Measurements from ENCODE around the gene ST14. TPM values are rescaled to one million over a fixed set of nuclear protein-coding genes. Genes with fewer than 3 reads are reported as not detected.

ST14 gene
- total RNA-seq, 1 experiment from 2014 or later, result 141 TPM

- no peaks in the 10 kb centered on the region for H3K79me2 ChIP-seq (ENCODE audit: low read depth)
- no peak overlapping the region for H2AFZ ChIP-seq
- no peak for DNase-seq
- peaks cover 4% of the 10 kb centered on the region for H4K20me1 ChIP-seq (ENCODE audit: insufficient read depth)
- no peaks in the 10 kb centered on the region for H3K9me3 ChIP-seq (ENCODE audit: insufficient read depth, low read depth)
- H3K27ac ChIP-seq, result no peak overlapping the region
- no peaks in the 10 kb centered on the region for H3K36me3 ChIP-seq (ENCODE audit: low read depth)
- peaks cover 3% of the 10 kb centered on the region; the same call in 1 of the 2 replicates for H3F3A ChIP-seq (ENCODE audit: insufficient read depth, low read depth)
- H3K4me2 ChIP-seq, result no peak overlapping the region
- H3K9me2 ChIP-seq (ENCODE audit: insufficient read depth), result no peaks in the 10 kb centered on the region
- H3K27me3 ChIP-seq (ENCODE audit: insufficient read depth, low read depth), result no peaks in the 10 kb centered on the region
- intact Hi-C loops (cut with micrococcal nuclease; ENCODE audit: unreplicated experiment), result loop anchor here (10.0 kb wide), 1 partner anchor 678 kb away; no protein-coding TSS in a partner anchor
- no TSS peak for BruUV-seq (replicated peaks)
- ChIA-PET CTCF (interaction anchor here (0.5 kb wide), 1 partner anchor 166 kb away, joined by 4 read pairs; no protein-coding TSS in a partner anchor), POLR2A (ENCODE audit: unreplicated experiment) (interaction anchor here (0.6 kb wide), 1 partner anchor 600 kb away, joined by 10 read pairs; no protein-coding TSS in a partner anchor)
- TF ChIP-seq EZH2 (IDR thresholded peaks at IDR 0.05; ENCODE audit: low read depth) (no peak), CTCF (conservative IDR thresholded peaks at IDR 0.05) (no peak)
- H3K4me1 ChIP-seq (replicated peaks; ENCODE audit: insufficient read depth), result no peaks in the 10 kb centered on the region
- no peak overlapping the region for H3K4me3 ChIP-seq
These were observed 57.1 kb downstream of the ST14 start for GRCh38 chr11:130216591-130217132.

DNA sequence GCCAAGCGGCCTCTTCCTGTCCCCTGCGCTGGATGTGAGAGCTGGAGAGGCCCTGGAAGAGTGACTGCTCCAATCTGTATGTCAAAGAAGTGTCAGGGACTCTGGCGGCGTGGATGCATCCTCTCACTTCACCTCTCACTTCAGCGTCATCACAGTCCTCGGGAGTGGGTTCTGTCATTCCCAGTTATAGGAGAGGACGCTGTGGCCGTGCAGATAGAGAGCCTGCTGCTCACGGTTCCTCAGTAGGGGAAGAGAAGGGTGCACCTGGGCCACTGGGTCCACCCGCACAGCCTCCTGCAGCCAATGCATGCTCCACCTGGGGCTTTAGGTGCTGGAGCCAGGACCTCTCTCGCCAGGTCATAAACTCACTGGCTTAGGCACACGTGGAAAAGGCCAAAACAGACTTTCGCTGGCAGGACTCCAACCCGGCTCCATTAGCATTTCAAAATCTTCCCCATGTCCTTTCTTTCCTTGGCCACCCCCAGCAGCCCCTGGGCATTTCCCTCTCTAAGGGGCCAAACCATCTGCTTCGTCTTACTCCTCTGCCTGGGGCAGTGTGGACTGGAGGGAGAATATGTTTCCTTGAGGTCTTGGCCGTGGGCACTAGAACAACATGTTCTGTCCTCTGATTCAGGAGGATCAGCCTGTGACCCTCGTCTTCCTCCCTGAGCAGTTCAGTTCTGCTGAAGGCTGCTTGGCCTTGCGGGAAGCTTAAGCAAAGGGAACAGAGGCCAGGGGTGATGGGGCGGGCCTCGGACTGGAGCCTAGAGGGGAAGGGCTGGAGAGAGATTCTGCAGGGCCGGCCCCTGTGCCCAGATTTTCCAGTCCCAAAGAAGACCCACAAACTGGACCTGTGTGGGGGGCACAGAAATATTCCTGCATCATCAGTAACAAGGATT is 57.8 kb downstream of the ST14 start:
- ChIA-PET POLR2A (ENCODE audit: unreplicated experiment) (no interaction called here), CTCF (interaction anchor here (0.7 kb wide), 1 partner anchor 1254 kb away, joined by 6 read pairs; no protein-coding TSS in a partner anchor)
- H2AFZ ChIP-seq, result no peak overlapping the region
- H4K20me1 ChIP-seq (ENCODE audit: insufficient read depth), result peaks cover 4% of the 10 kb centered on the region
- H3K9me3 ChIP-seq (ENCODE audit: insufficient read depth, low read depth), result no peaks in the 10 kb centered on the region
- no peak overlapping the region for H3K4me2 ChIP-seq
- no peaks in the 10 kb centered on the region for H3K4me1 ChIP-seq (replicated peaks; ENCODE audit: insufficient read depth)
- no TSS peak for BruUV-seq (replicated peaks)
- H3K27me3 ChIP-seq (ENCODE audit: insufficient read depth, low read depth), result no peaks in the 10 kb centered on the region
- intact Hi-C loops (cut with micrococcal nuclease; ENCODE audit: unreplicated experiment), result loop anchor here (10.0 kb wide), 1 partner anchor 677 kb away; no protein-coding TSS in a partner anchor
- DNase-seq, result no peak
- H3K9me2 ChIP-seq (ENCODE audit: insufficient read depth), result no peaks in the 10 kb centered on the region
- H3K27ac ChIP-seq, result no peak overlapping the region
- H3K79me2 ChIP-seq (ENCODE audit: low read depth), result no peaks in the 10 kb centered on the region
- H3F3A ChIP-seq (ENCODE audit: insufficient read depth, low read depth), result no peaks in the 10 kb centered on the region; the same call in 1 of the 2 replicates
- H3K36me3 ChIP-seq (ENCODE audit: low read depth), result no peaks in the 10 kb centered on the region
- H3K4me3 ChIP-seq, result no peak overlapping the region
- TF ChIP-seq EZH2 (IDR thresholded peaks at IDR 0.05; ENCODE audit: low read depth), result no peak
- no peak for TF ChIP-seq CTCF (conservative IDR thresholded peaks at IDR 0.05)

DNA sequence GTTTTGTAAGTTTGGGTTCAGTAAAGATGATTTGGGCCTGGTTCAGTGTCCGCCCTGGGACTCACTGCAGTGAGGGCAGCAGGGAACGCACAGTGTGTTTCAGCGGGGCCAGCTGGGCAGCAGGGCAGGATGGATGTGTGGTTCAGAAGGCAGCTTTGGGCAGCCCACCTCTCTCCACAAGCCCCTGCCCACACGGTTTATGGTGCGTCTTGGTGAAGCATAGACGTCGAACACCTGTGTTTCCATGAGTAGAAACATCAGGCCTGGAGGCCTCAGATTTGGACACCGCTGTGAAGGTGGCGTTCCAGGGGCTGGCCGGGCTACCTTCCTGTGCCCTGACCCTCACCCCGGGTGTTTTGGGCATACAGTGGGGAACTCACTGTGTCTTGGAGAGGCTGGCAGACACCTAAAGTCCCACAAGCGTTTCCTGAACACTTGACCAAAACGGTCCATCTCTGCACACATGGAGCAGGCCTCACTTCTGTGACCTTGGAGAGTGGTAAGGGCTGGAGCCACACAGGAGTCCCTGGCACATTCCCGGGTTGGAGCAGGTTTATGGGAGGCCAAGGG is 59.0 kb downstream of the ST14 start:
- intact Hi-C loops (cut with micrococcal nuclease; ENCODE audit: unreplicated experiment), result loop anchor here (10.0 kb wide), 1 partner anchor 676 kb away; no protein-coding TSS in a partner anchor
- DNase-seq, result no peak
- H3K9me2 ChIP-seq (ENCODE audit: insufficient read depth), result no peaks in the 10 kb centered on the region
- H4K20me1 ChIP-seq (ENCODE audit: insufficient read depth), result peaks cover 4% of the 10 kb centered on the region
- H2AFZ ChIP-seq, result no peak overlapping the region
- H3K79me2 ChIP-seq (ENCODE audit: low read depth), result no peaks in the 10 kb centered on the region
- no peak overlapping the region for H3K4me2 ChIP-seq
- H3K4me1 ChIP-seq (replicated peaks; ENCODE audit: insufficient read depth), result no peaks in the 10 kb centered on the region
- H3K27me3 ChIP-seq (ENCODE audit: insufficient read depth, low read depth), result no peaks in the 10 kb centered on the region
- CTCF ChIA-PET, result no interaction called here
- no peak overlapping the region for H3K4me3 ChIP-seq
- BruUV-seq (replicated peaks), result no TSS peak
- H3K27ac ChIP-seq, result no peak overlapping the region
- H3K9me3 ChIP-seq (ENCODE audit: insufficient read depth, low read depth), result no peaks in the 10 kb centered on the region
- TF ChIP-seq EZH2 (IDR thresholded peaks at IDR 0.05; ENCODE audit: low read depth) (no peak), CTCF (conservative IDR thresholded peaks at IDR 0.05) (no peak)
- POLR2A ChIA-PET (ENCODE audit: unreplicated experiment), result no interaction called here
- no peaks in the 10 kb centered on the region for H3K36me3 ChIP-seq (ENCODE audit: low read depth)
- H3F3A ChIP-seq (ENCODE audit: insufficient read depth, low read depth), result no peaks in the 10 kb centered on the region; the same call in 1 of the 2 replicates
